ENCODE data around the gene TBC1D5.
A peak's percentile ranks its signal among the peaks of the same experiment; 100 is the strongest.
"Not testable (repeated sequence)": the region's sequence is repeated elsewhere in the genome, so short reads cannot be mapped to it uniquely, and the experiment has no call there.

The TBC1D5 gene

GRCh38 chr3:17749705-17750293, 7.4 kb upstream of the TBC1D5 start:
- peak in 1 of 5 experiments; percentile 56 for DNase-seq

GRCh38 chr3:17749281-17749680, 6.8 kb upstream of the TBC1D5 start:
- peak in 1 of 5 experiments; percentile 52 for DNase-seq

GRCh38 chr3:17747890-17748247, 5.4 kb upstream of the TBC1D5 start:
- DNase-seq, result no peak

GRCh38 chr3:17747174-17747889, 4.9 kb upstream of the TBC1D5 start:
- peak in 1 of 5 experiments; percentile 22 for DNase-seq

GRCh38 chr3:17745894-17746293, 3.5 kb upstream of the TBC1D5 start:
- DNase-seq, result no peak

GRCh38 chr3:17745301-17745700, 2.9 kb upstream of the TBC1D5 start:
- no peak for DNase-seq

GRCh38 chr3:17744693-17745092, 2.3 kb upstream of the TBC1D5 start:
- DNase-seq, result no peak

GRCh38 chr3:17743658-17743995, 1.2 kb upstream of the TBC1D5 start:
- DNase-seq, result no peak

- DNase-seq, result no peak
These were observed 638 bp upstream of the TBC1D5 start for GRCh38 chr3:17742880-17743657.

- no peak for DNase-seq
These were observed 770 bp downstream of the TBC1D5 start for GRCh38 chr3:17741621-17742101.

GRCh38 chr3:17740721-17741141, 1.7 kb downstream of the TBC1D5 start:
- peak in 1 of 5 experiments; percentile 31 for DNase-seq

- no peak for DNase-seq
These were observed 3.5 kb downstream of the TBC1D5 start for GRCh38 chr3:17738921-17739320.

GRCh38 chr3:17738219-17738618, 4.2 kb downstream of the TBC1D5 start:
- no peak for DNase-seq

GRCh38 chr3:17737591-17737990, 4.8 kb downstream of the TBC1D5 start:
- no peak for DNase-seq

GRCh38 chr3:17735362-17735761, 7.1 kb downstream of the TBC1D5 start:
- DNase-seq, result not testable (repeated sequence)

- DNase-seq, result no peak
These were observed 8.7 kb downstream of the TBC1D5 start for GRCh38 chr3:17733768-17734167.

- DNase-seq, result peak in 1 of 5 experiments; percentile 16
These were observed 9.2 kb downstream of the TBC1D5 start for GRCh38 chr3:17733215-17733614.

- DNase-seq, result no peak
These were observed 12.0 kb downstream of the TBC1D5 start for GRCh38 chr3:17730318-17730967.

GRCh38 chr3:17726313-17726712, 16.1 kb downstream of the TBC1D5 start:
- DNase-seq, result no peak

GRCh38 chr3:17725844-17726243, 16.6 kb downstream of the TBC1D5 start:
- DNase-seq, result not testable (repeated sequence)

- DNase-seq, result no peak
These were observed 17.5 kb downstream of the TBC1D5 start for GRCh38 chr3:17724948-17725347.

- DNase-seq, result no peak
These were observed 18.3 kb downstream of the TBC1D5 start for GRCh38 chr3:17724122-17724521.

GRCh38 chr3:17717411-17717810, 25.0 kb downstream of the TBC1D5 start:
- DNase-seq, result no peak

Data from T-helper 2 cell (primary cell).